Urinary bladder (tissue), 4 donors: ENCODE results near the gene SIX2. TPM values are rescaled to one million over a fixed set of nuclear protein-coding genes. Genes with fewer than 3 reads are reported as not detected.

Experiments used
- DNase-seq: peaks from one replicate; pipeline ENCODE4 v3.0.0-alpha.2; 2015; ENCODE audit errors: extremely low spot score
- H3K27ac ChIP-seq: one replicate; pipeline ENCODE4 v1.5.1; 2013; ENCODE audit warnings: low read depth, mild to moderate bottlenecking, moderate library complexity
- H3K36me3 ChIP-seq: one replicate; pipeline ENCODE4 v1.6.1; 2013; ENCODE audit warnings: mild to moderate bottlenecking, moderate library complexity; ENCODE audit not compliant: insufficient read depth
- H3K4me1 ChIP-seq: one replicate; pipeline ENCODE4 v1.6.1; 2013; ENCODE audit warnings: mild to moderate bottlenecking, moderate library complexity; ENCODE audit not compliant: insufficient read depth
- H3K4me3 ChIP-seq: one replicate; pipeline ENCODE4 v1.5.1; 2013; ENCODE audit warnings: low read depth, low read length
- WGBS: extraction: QIAGEN DNeasy Blood & Tissue Kit; methylation state at CpG from one replicate; pipeline ENCODE4 v1.1.7; 2013; 5-methylcytosine and 5-hydroxymethylcytosine counted together
- polyA plus RNA-seq: library from polyadenylated mRNA; stranded (reverse); fragments of 200-250 nt; gene quantifications from one replicate; pipeline ENCODE4 v1.2.3, GENCODE V29; 2013
- total RNA-seq: library from RNA; depleted of rRNA; stranded (reverse); fragments of >200 nt; gene quantifications from one replicate; pipeline ENCODE4 v1.2.3, GENCODE V29; 2014
- donor health status: healthy with polysubstance abuse.
- donor health status: healthy.

The SIX2 gene
- total and polyA plus RNA-seq, 2 donors = 1.7 to 2.7 TPM

DNA sequence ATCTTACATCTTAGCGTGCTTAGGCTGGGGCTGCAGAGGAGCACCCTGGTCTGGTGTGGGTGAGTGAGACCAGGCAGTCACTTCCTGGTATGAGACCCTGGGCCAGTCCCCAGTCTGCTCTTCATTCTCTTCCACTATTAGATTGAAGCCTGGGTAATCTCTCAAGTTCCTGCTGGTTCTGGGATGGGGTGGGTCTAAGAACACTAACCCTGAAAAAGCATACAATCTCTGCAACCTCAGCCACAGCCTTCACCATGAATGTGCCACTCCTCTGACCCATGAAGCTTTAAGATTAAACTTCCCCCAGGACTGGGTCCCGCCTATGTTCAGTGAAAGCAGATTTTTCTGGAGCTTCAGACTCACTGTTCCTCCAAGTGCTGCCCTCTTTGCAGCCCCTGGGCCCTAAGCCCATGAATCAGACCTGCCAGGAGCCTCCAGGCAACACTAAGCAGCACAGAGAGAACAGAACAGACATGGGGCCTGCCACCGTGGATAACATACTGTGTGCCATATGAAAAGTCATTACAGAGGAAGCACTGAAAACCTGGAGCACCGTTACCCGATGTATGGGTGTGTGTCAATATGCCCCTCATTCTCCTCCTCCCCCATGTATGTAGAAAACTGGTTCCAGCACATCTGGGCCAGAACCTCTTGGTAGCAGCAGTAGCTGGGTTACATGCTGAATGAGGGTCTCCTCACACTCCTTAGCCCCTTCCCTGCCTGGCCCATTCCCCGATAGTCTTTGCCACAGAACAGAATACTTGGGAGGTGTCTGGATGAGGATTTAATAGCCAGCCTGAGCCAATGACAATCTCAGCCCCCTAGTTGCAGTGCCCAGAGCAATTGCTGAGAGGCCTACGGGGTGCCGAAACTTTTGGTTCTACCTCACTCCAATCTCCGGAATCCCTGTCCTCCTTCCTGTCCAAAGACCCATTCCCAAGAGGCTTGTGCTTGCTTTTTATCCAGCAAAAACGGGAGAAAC lies 2.7 kb upstream of the SIX2 start:
- WGBS = 61% methylated on average over 10 of the region's 10 CpGs
- peaks cover 1% of the 10 kb centered on the region for H3K4me1 ChIP-seq

GRCh38 chr2:45011121-45011520 lies 1.9 kb upstream of the SIX2 start:
- WGBS = 75% methylated on average over 3 of the region's 3 CpGs
- peaks cover 1% of the 10 kb centered on the region for H3K4me1 ChIP-seq

More for the DNA sequence above, 2.7 kb upstream of the SIX2 start:
- DNase-seq = no peak
- Histone ChIP-seq H3K36me3 (no peaks in the 10 kb centered on the region), H3K4me3 (no peak overlapping the region), H3K27ac (no peak overlapping the region)

DNA sequence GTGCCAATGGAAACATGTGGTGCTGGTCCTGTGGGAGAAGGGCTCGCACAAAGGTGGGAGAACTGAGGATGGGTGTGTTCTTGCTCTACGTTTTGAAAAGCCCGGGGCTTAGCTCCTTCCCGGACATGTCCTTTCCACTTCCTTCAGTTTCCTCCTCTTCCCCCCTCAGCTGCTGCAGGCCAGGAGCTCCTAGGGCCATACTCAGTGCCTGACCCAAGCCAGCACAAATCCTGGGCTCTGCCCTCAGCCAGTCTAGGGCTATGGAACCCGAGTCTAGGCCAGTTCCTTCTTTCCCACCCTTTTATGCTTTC lies 1.4 kb upstream of the SIX2 start:
- DNase-seq = no peak
- Histone ChIP-seq H3K4me3 (peak overlapping the region; percentile 1), H3K27ac (no peak overlapping the region), H3K4me1 (peaks cover 1% of the 10 kb centered on the region), H3K36me3 (no peaks in the 10 kb centered on the region)
- WGBS = 22% methylated on average over 5 of the region's 5 CpGs

More at GRCh38 chr2:45011121-45011520, 1.9 kb upstream of the SIX2 start:
- no peak for DNase-seq
- Histone ChIP-seq H3K36me3 (no peaks in the 10 kb centered on the region), H3K4me3 (no peak overlapping the region), H3K27ac (no peak overlapping the region)

GRCh38 chr2:45009928-45010701 lies 863 bp upstream of the SIX2 start:
- Histone ChIP-seq H3K27ac (no peak overlapping the region), H3K4me1 (peaks cover 1% of the 10 kb centered on the region), H3K36me3 (no peaks in the 10 kb centered on the region), H3K4me3 (peak overlapping the region; percentile 47)
- WGBS = 2% methylated on average over 56 of the region's 56 CpGs
- DNase-seq = peak; percentile 29

DNA sequence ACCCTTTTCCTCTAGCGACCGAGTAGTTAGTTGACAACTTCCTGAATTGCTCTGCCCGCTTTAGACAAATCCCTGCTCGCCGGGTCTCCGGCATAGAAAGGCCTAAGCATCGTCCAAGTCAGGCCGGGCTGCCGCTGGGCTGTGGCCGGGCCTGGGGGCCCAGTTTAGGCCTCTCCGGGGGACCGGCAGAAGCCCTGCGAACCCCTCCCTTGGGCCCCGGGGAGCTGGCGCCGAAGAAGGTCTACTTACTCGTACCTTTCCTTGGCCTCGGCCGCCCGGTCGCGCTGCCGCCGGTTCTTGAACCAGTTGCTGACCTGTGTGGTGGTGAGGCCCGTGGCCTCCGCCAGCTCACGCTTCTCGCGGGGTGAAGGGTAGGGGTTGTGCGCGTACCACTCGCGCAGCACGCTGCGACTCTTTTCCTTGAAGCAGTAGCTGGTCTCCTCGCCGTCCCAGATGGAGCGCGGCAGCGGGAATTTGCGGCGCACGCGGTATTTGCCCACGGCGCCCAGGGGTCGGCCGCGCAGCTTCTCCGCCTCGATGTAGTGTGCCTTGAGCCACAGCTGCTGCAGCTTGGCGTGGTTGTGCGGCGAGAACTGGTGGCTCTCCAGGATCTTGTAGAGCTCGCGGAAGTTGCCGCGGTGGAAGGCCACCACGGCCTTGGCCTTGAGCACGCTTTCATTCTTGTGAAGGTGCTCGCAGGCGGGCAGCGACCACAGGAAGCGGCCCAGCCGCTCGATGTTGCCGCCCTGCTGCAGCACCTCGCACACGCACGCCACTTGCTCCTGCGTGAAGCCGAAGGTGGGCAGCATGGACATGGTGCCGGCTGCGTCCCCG lies 739 bp downstream of the SIX2 start:
- Histone ChIP-seq H3K27ac (no peak overlapping the region), H3K36me3 (no peaks in the 10 kb centered on the region), H3K4me3 (peak overlapping the region; percentile 47), H3K4me1 (no peaks in the 10 kb centered on the region)
- 25% methylated on average over 75 of the region's 75 CpGs for WGBS
- DNase-seq = no peak

DNA sequence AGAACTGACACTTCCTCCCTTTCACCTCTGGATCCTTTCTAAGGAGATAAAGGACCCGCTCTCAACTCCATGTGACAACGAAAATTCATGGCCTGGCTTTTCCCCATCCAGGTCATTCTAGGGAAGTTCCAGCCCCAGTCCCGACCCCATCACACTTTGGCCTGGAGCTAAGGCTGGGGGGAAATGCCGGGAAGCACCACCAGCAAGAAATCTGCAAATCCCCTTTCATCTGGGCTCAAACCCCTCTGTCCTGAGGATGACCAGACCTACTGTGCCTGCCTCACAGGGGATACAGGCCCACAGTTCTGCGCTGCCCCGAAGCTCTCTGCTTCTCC lies 1.3 kb downstream of the SIX2 start:
- Histone ChIP-seq H3K4me3 (peak overlapping the region; percentile 47), H3K4me1 (no peaks in the 10 kb centered on the region), H3K36me3 (no peaks in the 10 kb centered on the region), H3K27ac (no peak overlapping the region)
- no peak for DNase-seq
- WGBS = 81% methylated on average over 6 of the region's 6 CpGs

DNA sequence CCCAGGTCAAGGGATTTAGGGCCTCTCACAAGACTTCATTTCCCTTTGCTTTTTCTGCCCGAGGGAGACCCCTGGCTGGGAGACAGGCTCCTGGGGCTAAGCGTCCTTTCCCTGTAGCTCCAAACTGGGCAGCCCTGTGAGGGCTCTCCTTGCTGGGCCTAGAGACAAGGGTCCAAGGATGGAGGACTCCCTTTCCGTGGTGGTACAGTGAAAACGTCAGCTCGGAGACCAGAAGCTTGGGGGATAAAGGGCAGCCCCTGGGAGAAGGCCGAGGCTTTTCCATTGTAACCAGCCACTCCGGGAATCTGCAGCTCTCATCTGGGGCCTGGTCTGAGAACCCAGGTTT lies 2.3 kb downstream of the SIX2 start:
- no peak for DNase-seq
- no peak overlapping the region for H3K27ac ChIP-seq
- no peaks in the 10 kb centered on the region for H3K4me1 ChIP-seq
- WGBS = 91% methylated on average over 7 of the region's 7 CpGs
- no peaks in the 10 kb centered on the region for H3K36me3 ChIP-seq
- no peak overlapping the region for H3K4me3 ChIP-seq

DNA sequence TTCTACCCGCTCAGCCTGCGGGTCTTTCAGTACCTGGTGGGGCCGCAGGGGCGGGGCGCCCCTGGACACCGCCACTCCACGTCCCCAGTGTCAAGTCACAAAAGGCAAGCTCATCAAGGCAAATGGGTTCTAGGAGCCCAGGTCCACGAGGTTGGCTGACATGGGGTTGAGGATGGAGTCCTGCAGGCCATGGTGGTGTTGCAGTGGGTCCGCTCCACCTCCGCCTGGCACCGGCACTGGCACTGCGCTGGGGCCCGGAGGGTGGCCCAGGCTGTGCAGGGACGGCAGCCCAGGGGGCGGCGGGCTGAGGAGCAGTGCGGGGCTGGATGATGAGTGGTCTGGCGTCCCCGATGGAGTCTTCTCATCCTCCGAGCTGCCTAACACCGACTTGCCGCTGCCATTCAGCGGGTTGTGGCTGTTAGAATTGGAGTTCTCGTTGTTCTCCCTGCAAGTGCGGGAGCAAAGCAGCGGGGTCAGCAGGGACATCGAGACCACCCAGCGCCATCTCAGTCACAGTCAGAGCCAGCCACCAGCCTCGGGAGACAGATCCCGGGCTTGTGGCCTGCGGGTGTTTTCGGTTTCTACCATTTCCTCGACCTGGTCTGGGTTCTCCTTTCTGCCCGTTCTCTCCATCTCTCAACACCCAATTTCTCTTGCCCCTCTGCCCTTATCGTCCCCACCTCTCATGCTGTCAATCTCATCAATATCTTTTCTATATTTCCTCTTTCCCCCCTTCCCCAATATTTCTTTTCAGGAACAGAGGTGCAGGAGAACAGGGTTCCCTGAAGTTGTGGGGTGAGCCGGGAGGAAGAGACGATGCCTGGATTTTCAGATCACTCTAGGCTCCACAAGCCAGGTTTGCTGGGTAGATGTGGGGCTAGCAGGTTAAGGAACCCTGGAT lies 3.0 kb downstream of the SIX2 start:
- WGBS = 55% methylated on average over 37 of the region's 37 CpGs

DNA sequence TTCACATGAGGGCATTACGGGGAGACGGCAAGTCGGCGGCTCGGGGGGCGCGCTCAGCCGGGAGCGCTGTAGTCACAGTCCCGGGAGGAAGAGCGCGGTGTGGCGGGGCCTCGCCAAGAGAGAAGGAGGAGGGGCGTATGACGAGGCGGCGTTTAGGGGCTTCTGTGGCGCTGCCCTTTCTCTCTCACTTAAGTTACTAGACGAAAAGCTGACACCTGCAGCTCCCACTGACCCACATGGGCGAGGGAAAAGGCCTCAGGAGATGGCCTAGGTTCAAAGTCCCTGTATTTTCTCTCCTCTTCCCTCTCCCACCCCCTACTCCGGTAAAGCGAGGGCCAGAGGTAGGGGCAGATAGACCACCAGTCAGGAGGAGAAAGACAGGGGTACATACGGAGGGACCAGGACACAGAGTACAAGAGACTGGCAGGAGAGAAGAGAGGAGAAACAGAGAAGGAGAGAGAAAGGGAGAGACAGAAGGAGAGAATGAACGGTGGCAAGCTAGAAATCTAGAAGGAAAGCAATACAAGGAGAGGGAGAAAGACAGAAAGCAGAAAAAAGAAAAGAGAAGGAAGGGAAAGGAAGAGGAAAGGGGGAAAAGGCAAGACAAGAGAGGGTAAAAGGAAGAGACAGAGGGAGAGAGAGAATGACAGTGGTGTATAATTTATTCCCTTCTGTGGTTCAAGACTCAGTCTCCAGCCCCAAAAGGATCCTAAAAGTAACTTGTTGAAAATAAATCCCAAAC lies 3.8 kb downstream of the SIX2 start:
- 31% methylated on average over 25 of the region's 25 CpGs for WGBS
- H3K36me3 ChIP-seq = no peaks in the 10 kb centered on the region
- H3K4me1 ChIP-seq = no peaks in the 10 kb centered on the region
- no peak for DNase-seq
- no peak overlapping the region for H3K4me3 ChIP-seq
- H3K27ac ChIP-seq = no peak overlapping the region

More for the DNA sequence above, 3.0 kb downstream of the SIX2 start:
- no peak for DNase-seq
- no peak overlapping the region for H3K4me3 ChIP-seq
- H3K27ac ChIP-seq = no peak overlapping the region
- H3K4me1 ChIP-seq = no peaks in the 10 kb centered on the region
- H3K36me3 ChIP-seq = no peaks in the 10 kb centered on the region

DNA sequence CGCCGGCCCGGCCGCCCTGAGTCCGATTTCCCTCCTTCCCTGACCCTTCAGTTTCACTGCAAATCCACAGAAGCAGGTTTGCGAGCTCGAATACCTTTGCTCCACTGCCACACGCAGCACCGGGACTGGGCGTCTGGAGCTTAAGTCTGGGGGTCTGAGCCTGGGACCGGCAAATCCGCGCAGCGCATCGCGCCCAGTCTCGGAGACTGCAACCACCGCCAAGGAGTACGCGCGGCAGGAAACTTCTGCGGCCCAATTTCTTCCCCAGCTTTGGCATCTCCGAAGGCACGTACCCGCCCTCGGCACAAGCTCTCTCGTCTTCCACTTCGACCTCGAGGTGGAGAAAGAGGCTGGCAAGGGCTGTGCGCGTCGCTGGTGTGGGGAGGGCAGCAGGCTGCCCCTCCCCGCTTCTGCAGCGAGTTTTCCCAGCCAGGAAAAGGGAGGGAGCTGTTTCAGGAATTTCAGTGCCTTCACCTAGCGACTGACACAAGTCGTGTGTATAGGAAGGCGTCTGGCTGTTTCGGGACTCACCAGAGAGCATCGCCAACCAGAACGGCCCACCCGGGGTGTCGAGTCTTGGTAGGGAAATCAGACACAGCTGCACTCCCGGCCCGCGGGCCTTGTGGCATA lies 4.6 kb downstream of the SIX2 start:
- no peak overlapping the region for H3K27ac ChIP-seq
- H3K4me3 ChIP-seq = no peak overlapping the region
- WGBS = 11% methylated on average over 45 of the region's 45 CpGs
- H3K36me3 ChIP-seq = no peaks in the 10 kb centered on the region
- DNase-seq = no peak
- no peaks in the 10 kb centered on the region for H3K4me1 ChIP-seq

GRCh38 chr2:45003579-45004551 lies 5.4 kb downstream of the SIX2 start:
- 30% methylated on average over 41 of the region's 41 CpGs for WGBS

More at GRCh38 chr2:45003579-45004551, 5.4 kb downstream of the SIX2 start:
- H3K27ac ChIP-seq = no peak overlapping the region
- no peaks in the 10 kb centered on the region for H3K4me1 ChIP-seq
- H3K36me3 ChIP-seq = no peaks in the 10 kb centered on the region
- H3K4me3 ChIP-seq = no peak overlapping the region
- no peak for DNase-seq
